ENCODE data around the gene LPP. TPM values are rescaled to one million over a fixed set of nuclear protein-coding genes. Genes with fewer than 3 reads are reported as not detected.

LPP gene
- total and polyA plus RNA-seq, 2 of the 13 experiments (the other 11 are each of a cell fraction or from before 2014, with no cell fraction given) = 19.2 to 29.9 TPM

GRCh38 chr3:188542196-188542595 is 388.2 kb downstream of the LPP start (continued):
- no peak for TF ChIP-seq ZNF142 (CRISPR knock-in tag; IDR thresholded peaks at IDR 0.05)
- no peak for TF ChIP-seq NFYC (CRISPR knock-in tag; IDR thresholded peaks at IDR 0.05)
- TF ChIP-seq SP140L (CRISPR knock-in tag; IDR thresholded peaks at IDR 0.05; ENCODE audit: borderline replicate concordance) = 0 out of 2 replicates have a peak, but pooled peaks have one; percentile 43
- TF ChIP-seq ZNF543 (CRISPR knock-in tag; IDR thresholded peaks at IDR 0.05) = no peak
- no peak for TF ChIP-seq FOSL1 (CRISPR knock-in tag; IDR thresholded peaks at IDR 0.05; ENCODE audit: borderline replicate concordance)
- TF ChIP-seq NCOA2 (CRISPR knock-in tag; IDR thresholded peaks at IDR 0.05) = peak; percentile 85
- no peak for TF ChIP-seq ZNF567 (CRISPR knock-in tag; IDR thresholded peaks at IDR 0.05; ENCODE audit: borderline replicate concordance)
- no peak for TF ChIP-seq KDM5A (IDR thresholded peaks at IDR 0.05; ENCODE audit: borderline replicate concordance, low read length)
- TF ChIP-seq SOX6 (IDR thresholded peaks at IDR 0.05) = no peak
- peak; percentile 69; the same call in 1 of the 2 replicates for TF ChIP-seq SOX6 (CRISPR knock-in tag; IDR thresholded peaks at IDR 0.05)
- no peak for TF ChIP-seq ZNF362 (CRISPR knock-in tag; IDR thresholded peaks at IDR 0.05; ENCODE audit: borderline replicate concordance)
- TF ChIP-seq NFKBIZ (CRISPR knock-in tag; IDR thresholded peaks at IDR 0.05) = no peak
- peak; percentile 67; the same call in 1 of the 2 replicates for TF ChIP-seq ETV5 (CRISPR knock-in tag; IDR thresholded peaks at IDR 0.05; ENCODE audit: borderline replicate concordance)
- peak; percentile 52 for TF ChIP-seq TCF7 (IDR thresholded peaks at IDR 0.05; ENCODE audit: low read depth)
- TF ChIP-seq ZNF432 (CRISPR knock-in tag; IDR thresholded peaks at IDR 0.05; ENCODE audit: borderline replicate concordance) = no peak
- TF ChIP-seq ATF2 (CRISPR knock-in tag; IDR thresholded peaks at IDR 0.05) = 0 out of 2 replicates have a peak, but pooled peaks have one; percentile 31
- peak; percentile 86 for TF ChIP-seq FOXA1 (IDR thresholded peaks at IDR 0.05)
- TF ChIP-seq FOXA1 (CRISPR knock-in tag; IDR thresholded peaks at IDR 0.05) = peak; percentile 91
- no peak for TF ChIP-seq PTBP1 (IDR thresholded peaks at IDR 0.05; ENCODE audit: low read depth, low read length, poor library complexity, severe bottlenecking)
- TF ChIP-seq FOXP4 (CRISPR knock-in tag; IDR thresholded peaks at IDR 0.05) = peak; percentile 81
- no peak for TF ChIP-seq RARG (CRISPR knock-in tag; IDR thresholded peaks at IDR 0.05; ENCODE audit: low read depth)
- no peak for TF ChIP-seq ZSCAN25 (CRISPR knock-in tag; IDR thresholded peaks at IDR 0.05)
